Measurements from ENCODE around the gene MAP3K6.

GRCh38 chr1:27391511-27392095, 24.8 kb upstream of the MAP3K6 start:
- no peak for TF ChIP-seq CTCF (conservative IDR thresholded peaks at IDR 0.05)
- TF ChIP-seq EZH2 (IDR thresholded peaks at IDR 0.05; ENCODE audit: low read depth): no peak

All from PC-9 (cell line).